Body of pancreas (tissue), 4 donors: Measurements from ENCODE around the gene HERC2.

ENCODE experiments used
- POLR2A ChIP-seq, 3 donors: fragments of 450-650 bp; IDR thresholded peaks; one replicate each; pipeline ENCODE4 v1.6.1; 2016; ENCODE audit warnings: antibody characterized with exemption in 3 of 3, mild to moderate bottlenecking in 2 of 3
- TF ChIP-seq, protein P1 (sequence below), 7 experiments: fragments of 450-650 bp in 4 of 7; fragments of 200-600 bp in 3 of 7; sonication (generic) in 3 of 7; IDR thresholded peaks; one replicate each; pipeline ENCODE4 v1.5.1; 2016 to 2019; ENCODE audit warnings: antibody characterized with exemption in 7 of 7

GRCh38 chr15:28255965-28256364, 66.0 kb downstream of the HERC2 start:
- TF ChIP-seq, protein P1, sequence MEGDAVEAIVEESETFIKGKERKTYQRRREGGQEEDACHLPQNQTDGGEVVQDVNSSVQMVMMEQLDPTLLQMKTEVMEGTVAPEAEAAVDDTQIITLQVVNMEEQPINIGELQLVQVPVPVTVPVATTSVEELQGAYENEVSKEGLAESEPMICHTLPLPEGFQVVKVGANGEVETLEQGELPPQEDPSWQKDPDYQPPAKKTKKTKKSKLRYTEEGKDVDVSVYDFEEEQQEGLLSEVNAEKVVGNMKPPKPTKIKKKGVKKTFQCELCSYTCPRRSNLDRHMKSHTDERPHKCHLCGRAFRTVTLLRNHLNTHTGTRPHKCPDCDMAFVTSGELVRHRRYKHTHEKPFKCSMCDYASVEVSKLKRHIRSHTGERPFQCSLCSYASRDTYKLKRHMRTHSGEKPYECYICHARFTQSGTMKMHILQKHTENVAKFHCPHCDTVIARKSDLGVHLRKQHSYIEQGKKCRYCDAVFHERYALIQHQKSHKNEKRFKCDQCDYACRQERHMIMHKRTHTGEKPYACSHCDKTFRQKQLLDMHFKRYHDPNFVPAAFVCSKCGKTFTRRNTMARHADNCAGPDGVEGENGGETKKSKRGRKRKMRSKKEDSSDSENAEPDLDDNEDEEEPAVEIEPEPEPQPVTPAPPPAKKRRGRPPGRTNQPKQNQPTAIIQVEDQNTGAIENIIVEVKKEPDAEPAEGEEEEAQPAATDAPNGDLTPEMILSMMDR (IDR thresholded peaks at IDR 0.05), result no peak
- TF ChIP-seq POLR2A (IDR thresholded peaks at IDR 0.05), result no peak
